NCI-H526 (cell line): Measurements from ENCODE around the gene ZYX.

Source experiments
- DNase-seq, 2 experiments: peaks; one replicate each; lab custom pipeline; 2025; lab: John Stamatoyannopoulos, UW

The ZYX gene

DNA sequence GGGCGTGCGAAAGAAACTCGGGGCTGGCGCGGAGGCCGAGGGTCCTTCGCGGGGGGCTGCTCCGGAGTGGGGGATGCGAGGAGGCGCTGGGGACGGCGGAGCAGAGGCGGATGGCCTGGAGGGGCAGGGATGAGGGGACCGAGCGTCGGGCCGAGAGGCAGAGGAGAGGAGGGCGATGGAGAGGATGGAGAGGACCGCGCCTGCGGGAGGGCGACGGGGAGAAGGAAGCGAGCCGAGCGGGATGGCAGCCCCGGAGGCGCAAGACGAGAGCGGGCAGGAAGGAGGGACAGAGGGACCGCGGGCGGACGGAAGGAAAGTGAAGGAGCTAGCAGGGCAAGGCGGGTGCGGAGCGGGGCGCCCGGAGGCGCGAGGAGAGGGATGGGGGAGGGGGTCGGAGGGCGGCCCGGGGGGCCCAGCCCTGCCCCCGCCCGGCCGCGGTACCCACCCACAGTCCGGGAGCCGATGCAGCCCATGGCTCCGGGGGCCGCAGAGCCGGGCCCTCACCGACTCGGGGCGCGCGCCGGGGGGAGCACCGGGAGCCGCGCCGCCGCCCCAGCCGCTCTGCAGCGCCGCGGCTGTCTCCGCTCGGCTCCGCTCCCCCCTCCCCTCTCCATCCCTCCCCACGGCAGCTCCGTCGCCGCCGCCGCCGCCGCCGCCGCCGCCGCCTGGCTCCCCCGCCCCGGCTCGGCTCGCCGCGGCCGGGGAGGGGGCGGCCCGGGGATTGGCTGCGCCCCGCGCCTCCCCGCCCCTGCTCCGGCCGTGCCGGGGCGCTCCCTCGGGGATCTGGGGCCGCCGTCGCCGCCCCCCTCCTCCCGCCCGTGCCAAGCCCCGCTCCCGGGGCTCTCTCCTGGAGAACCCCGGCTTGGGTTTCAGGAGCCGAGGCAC is 18.8 kb upstream of the ZYX start, which contains the start of gene FAM131B:
TSS of gene FAM131B (minus strand) at position 583 of the 885 bp plus-strand sequence. CDS start at position 473, 110 bp downstream.
- peak in 1 of 2 experiments; percentile 47 for DNase-seq

DNA sequence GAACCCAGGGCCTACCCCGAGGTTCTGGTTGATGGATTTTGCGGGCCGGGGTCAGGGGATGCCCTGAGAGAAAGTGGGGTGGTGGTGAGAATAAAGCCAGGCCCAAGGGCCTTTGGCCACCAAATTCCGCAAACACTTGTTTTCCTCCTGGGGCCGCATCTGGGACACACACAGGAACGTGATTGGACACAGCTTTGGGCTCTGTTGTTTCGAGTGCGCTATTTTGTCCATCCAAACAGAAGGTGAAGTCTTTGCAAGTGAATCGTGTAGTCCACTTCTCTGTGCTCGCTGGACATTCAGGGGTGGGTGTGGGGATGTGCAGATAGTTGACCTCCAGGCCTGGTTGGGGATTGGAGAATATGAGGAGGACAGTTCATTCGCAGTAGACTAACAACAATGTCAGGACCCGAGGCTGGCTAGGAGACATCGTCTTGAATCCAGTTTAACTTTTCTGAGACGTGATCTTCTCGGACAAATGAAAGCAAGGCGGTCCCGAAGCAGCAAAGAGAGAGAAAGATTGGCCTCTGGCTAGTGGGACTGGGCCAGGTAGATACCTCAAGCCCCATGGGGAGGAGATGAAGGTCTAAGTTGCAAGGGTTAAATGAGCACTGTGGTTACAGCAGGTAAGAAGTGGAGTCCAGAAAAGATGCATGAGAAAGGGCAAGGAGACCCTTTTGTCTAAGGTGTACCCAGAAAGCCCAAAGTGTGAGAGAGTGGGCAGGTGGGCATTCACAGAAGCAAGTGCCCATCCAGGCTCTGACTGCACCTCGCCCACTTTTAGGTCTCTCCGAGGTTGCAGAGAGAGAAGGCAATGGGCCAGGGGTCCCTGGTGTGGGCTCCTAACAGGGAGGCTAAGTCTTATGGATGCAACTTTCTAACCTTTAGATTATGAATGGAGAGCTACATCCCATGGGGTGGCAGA is 17.9 kb upstream of the ZYX start:
- DNase-seq = no peak

DNA sequence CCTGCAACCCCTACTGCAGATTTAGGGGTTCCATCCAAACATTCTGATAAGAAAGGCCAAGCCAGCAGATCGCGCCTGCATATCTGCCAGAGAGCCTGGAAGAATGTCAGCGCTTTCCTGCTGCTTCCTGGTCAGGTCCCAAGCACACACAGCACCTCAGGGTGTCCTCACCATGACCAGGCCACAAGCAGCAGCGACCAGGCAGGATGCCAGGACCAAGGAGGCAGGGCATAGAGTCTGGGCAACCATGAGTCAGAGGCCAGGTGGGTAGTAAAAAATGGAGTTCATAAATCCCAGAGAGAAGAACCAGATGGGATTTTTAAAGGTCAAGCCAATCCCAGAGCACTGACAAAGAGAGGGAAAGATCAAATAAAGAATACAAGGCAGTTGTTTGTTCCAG is 13.2 kb upstream of the ZYX start:
- no peak for DNase-seq

DNA sequence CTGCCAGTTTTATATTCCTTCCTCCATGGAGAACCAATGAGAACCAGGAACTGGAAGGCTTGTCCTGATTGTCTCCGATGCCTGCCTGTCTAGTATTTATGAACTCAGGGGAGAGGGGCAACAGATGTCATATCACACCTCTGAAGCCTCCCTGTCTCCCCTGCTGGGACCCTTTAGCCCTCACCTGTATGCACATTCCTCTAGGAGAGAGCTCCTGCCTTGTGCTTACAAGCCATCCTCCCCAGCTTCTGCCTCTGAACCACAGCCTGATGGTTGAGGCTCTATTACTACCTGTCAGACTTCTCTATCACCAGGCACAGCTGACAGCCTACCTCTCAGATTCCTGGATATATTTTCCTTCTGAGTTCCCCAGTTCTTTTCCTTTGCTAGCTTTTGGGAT is 12.8 kb upstream of the ZYX start:
- no peak for DNase-seq

DNA sequence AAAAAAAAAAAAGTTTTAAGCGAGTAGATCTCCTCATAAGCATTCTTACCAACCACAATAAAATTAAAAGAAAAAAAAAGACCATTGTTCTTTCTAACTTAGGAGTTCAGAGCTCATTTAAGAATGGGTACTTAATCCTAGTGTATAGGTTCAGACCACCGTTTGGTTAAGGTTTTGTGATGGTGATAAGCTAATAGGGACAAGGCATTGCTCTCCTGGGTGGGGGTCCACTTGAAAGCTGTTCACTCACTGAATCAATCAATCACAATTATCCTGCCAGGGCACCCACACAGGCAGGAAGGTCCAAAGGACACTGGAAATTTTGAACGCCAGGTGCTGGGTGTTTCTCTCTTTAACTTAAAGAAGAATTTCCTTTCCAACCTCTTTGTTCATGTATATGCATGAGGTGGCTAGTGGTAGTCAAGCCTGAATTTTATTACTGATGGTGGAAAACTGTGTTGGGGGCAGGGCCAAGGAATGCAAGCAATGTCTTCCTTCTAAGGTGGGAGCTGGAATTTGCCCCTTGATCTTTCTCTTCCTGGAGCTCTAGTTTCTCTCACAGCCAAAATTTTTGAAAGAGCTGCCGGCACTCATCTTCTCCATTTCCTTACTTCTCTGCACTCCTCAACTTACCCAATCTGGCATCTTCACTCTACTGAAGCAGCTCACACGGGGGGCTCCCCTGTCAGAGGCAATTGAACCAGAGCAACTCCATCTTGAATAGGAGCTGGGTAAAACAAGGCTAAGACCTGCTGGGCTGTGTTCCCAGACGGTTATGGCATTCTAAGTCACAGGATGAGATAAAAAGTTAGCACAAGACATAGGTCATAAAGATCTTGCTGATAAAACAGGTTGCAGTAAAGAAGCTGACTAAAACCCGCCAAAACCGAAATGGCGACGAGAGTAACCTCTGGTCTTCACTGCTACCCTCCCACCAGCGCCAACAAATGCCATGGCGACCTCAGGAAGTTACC is 11.2 kb upstream of the ZYX start:
- DNase-seq = peak in 1 of 2 experiments; percentile 12

DNA sequence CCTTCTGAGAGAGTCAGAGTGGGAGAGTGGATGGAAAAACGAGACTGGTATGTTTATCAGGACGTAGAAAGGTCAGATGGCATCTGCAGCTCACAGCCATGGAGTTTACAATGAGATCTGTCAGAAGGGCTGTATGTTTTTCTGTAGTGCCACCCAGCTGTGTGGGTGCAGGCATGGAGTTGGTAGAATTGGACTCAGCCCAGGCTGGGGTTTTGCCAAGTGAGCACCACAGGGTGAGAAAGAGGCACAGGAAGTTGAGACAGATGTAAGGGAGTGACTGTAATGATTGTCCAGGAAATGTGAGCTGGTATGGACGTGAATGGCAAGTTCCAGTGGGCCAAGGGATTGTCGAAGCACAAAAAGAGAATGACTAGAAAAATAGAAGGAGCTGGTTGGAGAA is 9.1 kb upstream of the ZYX start:
- no peak for DNase-seq

DNA sequence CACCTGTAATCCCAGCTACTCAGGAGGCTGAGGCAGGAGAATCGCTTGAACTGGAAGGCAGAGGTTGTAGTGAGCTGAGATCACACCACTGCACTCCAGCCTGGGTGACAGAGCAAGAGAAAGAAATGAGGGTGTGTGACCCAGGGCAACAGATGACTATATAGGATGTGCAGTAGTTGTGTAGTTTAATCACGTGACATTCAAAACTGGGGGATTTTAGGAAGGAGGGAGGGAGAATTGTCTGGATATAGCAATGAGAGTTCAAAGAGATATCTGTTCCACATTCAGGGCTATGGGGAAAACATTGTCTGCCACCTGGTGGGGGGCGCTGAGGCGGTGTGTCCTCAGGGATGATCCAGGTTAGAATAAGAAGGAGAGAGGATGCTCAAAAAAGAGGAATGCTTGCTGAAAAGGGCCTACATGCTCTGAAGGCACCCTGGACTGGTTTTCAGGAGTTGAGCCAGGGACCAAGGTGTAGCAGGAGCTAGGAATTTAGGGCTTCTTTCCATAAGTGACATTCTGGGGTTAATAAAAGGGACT is 7.8 kb upstream of the ZYX start:
- DNase-seq = peak in 1 of 2 experiments; percentile 11

DNA sequence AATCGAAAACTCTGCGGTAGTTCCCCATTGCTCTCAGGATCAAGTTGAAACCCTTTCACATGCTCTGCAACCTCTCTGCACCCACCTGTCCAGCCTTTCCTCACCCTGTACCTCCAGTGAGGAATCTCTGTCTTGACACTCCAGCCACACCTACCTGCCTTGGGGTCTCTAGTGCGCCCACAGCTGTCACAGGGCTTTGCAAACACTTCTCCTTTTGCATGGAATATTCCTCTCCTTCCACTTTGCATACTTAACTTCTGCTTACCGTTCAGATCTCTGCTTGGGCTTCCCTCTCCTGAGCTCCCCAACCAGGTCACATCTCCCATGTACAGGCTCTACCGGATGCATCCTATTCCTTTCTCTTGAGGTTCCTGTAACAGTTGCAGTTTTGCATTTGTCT is 6.6 kb upstream of the ZYX start:
- no peak for DNase-seq

DNA sequence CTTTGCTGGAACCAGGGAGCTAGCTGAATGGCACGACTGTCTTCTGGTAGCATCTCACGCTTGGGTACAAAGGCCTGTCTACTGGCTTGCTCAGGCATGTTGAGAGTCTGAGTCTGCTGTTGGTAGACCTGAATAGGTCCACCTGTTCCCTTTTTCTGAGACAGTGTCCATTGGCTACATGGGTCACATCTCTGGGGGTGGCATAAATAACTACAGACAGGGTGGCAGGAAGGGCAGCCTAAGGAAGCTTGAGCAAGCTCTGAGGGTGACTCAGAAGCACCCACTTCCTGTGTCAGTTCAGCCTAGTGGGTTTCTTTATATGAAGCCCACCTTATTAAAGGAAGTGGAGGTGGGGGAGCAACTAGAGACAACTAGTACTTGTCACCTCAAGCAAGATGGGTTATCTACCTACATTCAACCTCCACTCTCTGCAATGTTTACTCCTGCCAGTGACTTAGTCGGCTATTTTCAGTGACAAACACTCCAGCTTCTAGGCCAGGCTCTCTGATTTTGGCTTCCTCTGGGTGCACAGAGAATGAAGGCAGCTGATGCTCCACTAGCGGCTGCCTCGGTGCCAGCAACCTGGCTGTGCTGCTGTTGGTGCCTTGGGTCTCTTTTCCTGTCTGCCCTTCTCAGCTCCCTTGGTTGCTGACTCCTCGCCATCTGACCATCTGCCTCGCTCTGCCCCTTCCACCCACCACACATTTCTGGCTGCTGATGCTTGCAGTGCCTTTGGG is 5.7 kb upstream of the ZYX start:
- no peak for DNase-seq

DNA sequence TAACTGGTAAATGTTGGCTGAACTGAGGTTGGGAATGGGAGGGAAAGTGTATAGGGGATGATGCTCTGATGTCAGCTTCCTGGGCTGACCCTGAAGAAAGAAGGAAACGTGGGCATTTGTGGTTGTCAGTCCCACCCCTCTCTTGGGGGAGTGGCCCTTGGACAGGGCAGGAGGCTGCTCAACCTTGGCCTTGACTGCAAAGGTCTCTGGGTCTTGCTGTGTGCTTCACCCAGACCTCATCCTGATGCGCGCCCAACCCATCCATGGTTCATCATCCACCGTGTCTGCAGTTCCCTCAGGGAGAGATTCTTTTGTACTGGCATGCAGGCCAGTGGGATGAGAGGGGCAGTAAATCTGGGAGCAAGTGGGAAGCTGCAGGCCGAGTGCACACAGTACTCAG is 4.7 kb upstream of the ZYX start:
- DNase-seq = no peak

DNA sequence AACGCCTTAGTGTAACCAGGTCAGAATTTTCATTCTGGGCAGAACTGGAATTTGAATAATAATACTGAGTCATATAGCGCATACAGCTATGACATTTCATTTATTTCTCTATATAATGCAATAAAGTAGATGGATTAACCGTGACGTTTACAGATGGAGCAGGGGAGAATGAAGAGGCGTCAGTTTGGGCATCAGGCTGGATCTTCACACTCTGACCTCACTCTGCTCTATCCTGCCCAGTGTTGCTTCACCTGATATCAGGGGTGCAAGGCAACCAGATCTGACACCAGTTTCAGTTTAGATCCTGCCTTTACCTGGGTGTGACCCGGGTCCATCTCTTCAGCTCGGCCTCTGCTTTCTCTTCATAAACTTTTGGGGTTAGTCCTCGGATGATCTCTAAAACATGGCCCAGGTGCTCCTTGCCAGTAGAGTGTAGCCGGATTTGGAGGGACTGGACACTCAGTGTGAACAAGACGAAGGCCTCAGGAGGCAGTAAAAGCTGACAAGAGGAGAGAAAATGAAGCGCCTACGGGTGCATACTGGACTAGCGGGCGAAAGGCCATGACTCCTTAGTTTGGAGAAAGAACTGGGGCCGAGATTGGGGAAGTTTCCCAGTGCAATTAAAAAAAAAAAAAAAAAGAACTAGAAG is 1.4 kb upstream of the ZYX start:
- peak in 1 of 2 experiments; percentile 40 for DNase-seq

DNA sequence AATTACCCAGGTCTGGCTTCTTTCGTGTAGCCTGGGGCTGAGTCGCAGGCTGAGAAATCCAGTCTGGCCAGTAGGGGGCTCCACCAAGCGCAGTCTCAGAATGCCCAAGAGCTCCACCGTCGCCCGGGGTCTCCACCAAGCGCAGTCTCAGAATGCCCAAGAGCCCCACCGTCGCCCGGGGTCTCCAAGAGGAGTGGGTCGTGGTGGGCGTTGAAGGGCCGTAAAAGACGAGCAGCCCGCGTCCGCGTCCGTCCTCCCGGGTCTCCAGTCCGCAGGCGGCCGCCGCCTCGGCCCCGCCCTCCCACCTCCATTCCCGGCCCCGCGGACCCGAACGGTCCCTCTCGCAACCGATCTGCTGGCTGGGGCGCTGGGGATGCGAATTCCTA is 892 bp upstream of the ZYX start:
- peak; percentile 67 to 90 for DNase-seq

DNA sequence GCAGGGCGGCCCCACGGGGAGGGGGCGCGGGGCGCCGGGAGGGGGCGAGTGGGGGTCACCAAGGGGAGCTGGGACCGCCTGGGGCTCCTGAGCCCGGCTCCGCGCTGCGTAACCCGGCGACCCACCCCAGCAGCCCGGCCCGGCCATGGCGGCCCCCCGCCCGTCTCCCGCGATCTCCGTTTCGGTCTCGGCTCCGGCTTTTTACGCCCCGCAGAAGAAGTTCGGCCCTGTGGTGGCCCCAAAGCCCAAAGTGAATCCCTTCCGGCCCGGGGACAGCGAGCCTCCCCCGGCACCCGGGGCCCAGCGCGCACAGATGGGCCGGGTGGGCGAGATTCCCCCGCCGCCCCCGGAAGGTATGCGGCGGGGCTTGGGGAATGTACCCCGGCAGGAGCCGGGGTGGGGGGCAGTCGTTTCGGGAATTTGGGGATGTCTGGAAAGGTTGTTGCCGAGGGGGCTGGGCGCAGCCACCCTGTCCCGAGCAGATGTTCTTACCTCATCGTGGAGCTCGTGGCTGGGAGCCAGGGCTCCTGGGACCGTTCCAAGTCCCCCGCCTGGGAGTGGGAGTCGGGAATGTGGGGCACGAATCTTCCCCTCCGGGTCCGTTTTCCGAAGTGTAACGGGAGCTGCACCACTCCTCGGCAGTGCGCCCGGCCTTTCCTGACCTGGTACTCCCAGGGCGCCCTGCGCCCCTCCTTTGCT is 431 bp downstream of the ZYX start:
- peak in 1 of 2 experiments; percentile 57 for DNase-seq

DNA sequence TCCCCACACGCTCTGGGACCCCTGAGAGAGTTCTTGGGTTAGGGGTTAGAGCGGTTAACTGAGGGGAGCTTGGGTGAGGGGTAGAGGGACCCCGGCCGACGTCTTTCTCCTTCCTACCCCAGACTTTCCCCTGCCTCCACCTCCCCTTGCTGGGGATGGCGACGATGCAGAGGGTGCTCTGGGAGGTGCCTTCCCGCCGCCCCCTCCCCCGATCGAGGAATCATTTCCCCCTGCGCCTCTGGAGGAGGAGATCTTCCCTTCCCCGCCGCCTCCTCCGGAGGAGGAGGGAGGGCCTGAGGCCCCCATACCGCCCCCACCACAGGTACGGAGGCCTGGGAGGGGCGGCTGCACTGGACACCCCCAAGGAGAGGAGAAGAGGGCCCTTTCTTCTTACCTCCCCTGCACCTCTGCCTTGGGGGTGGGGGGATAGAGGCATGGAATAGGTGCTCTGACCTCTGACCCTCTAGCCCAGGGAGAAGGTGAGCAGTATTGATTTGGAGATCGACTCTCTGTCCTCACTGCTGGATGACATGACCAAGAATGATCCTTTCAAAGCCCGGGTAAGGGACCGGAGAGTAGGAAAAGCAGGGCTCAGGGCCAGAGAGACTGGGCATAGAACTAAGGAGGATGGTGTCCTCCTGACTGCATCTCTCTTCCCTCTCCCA is 1.1 kb downstream of the ZYX start:
- DNase-seq = peak in 1 of 2 experiments; percentile 32

DNA sequence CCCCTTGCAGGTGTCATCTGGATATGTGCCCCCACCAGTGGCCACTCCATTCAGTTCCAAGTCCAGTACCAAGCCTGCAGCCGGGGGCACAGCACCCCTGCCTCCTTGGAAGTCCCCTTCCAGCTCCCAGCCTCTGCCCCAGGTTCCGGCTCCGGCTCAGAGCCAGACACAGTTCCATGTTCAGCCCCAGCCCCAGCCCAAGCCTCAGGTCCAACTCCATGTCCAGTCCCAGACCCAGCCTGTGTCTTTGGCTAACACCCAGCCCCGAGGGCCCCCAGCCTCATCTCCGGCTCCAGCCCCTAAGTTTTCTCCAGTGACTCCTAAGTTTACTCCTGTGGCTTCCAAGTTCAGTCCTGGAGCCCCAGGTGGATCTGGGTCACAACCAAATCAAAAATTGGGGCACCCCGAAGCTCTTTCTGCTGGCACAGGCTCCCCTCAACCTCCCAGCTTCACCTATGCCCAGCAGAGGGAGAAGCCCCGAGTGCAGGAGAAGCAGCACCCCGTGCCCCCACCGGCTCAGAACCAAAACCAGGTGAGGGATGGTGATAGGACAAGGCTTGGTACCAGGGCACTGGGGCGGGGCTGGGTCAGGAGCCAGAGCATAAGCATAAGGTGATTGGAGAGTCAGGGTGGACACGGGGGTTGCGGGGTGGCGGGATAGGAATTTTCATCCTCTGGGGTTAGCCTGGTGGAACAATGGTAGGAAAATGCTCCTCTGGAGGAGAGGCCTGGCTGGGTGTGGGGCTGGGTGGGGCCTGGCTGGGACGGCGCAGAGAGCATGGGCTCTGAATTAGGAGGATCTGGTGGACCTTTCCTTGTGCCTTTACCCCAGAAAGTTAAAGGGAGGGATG is 1.9 kb downstream of the ZYX start:
- no peak for DNase-seq

DNA sequence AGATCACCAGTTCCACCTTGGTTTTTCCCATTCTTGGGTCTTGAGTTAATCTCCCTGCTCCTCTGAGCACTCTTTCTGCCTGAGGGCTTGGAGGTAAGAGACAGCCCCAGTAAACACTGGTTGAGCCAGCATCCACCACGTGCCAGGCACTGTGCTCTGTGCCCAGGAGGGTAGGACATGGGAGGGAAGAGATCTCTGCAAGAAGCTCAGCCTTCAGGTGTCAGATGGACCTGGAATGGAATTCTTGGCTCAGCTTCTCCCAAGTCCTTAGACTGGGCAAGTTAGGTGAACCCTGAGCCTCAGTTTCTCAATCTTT is 2.5 kb downstream of the ZYX start:
- no peak for DNase-seq

DNA sequence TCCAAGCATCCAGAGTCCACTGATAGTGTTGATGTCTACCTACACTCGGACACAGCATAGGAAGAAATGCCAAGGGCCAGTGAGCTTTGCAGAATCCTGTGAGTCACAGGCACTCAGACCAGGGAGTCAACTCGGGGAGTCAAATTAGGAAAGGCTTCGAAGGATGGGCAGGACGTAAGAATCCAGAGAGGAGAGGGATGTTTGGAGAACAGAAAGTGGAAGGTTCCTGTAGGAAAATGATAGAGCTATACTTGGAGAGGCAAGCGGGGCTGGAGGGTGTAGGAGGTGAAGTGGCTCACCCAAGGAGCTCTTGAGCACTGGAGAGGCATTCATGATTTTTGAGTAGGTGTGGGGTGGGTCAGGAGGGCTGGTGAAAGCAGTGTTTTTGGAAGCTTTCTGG is 3.0 kb downstream of the ZYX start:
- no peak for DNase-seq
